Hepatocyte (in vitro differentiated cells): ENCODE results near the gene CCR2.

Experiments used
- CTCF ChIP-seq: fragments of 200-600 bp; sonication (generic); IDR thresholded peaks from 2 replicates; pipeline ENCODE4 v1.5.1; 2016; ENCODE audit warnings: antibody characterized with exemption, mild to moderate bottlenecking; ENCODE audit not compliant: poor library complexity
- EZH2 ChIP-seq: fragments of 200-600 bp; sonication (generic); IDR thresholded peaks from 2 replicates; pipeline ENCODE4 v1.6.1; 2016; ENCODE audit warnings: antibody characterized with exemption, mild to moderate bottlenecking, borderline replicate concordance
- EZH2phosphoT487 ChIP-seq: fragments of 200-600 bp; sonication (generic); IDR thresholded peaks from one replicate; pipeline ENCODE4 v1.6.1; 2018; ENCODE audit warnings: antibody characterized with exemption, mild to moderate bottlenecking, low read depth, moderate library complexity; ENCODE audit not compliant: unreplicated experiment, severe bottlenecking

- TF ChIP-seq CTCF: no peak
- no peak for TF ChIP-seq EZH2phosphoT487
- TF ChIP-seq EZH2: no peak
These were observed 45.6 kb downstream of the CCR2 start for GRCh38 chr3:46399557-46399956.
